K562 (cell line): Measurements from ENCODE around the gene PHF20. TPM values are rescaled to one million over a fixed set of nuclear protein-coding genes. Genes with fewer than 3 reads are reported as not detected.

Experiments used
- BACH1 ChIP-seq: fragments of 200-800 bp; sonication (Bioruptor generic); IDR thresholded peaks from 2 replicates; pipeline ENCODE4 v1.6.1; 2016; ENCODE audit warnings: missing genetic modification characterization, missing compliant biosample characterization
- CBFA2T3 ChIP-seq: fragments of 450-650 bp; IDR thresholded peaks from 2 replicates; pipeline ENCODE4 v1.6.1; 2017
- CBX8 ChIP-seq: fragments of 200-600 bp; sonication (generic); IDR thresholded peaks from 2 replicates; pipeline ENCODE4 v1.6.1; 2012; ENCODE audit warnings: borderline replicate concordance, mixed run types, low read depth, mild to moderate bottlenecking, moderate library complexity, mixed read lengths, low read length, control low read depth, inconsistent platforms; ENCODE audit not compliant: poor library complexity, severe bottlenecking; ENCODE audit errors: extremely low read depth
- CHD1 ChIP-seq: fragments of 200-600 bp; sonication (generic); IDR thresholded peaks from one replicate; pipeline ENCODE4 v1.6.1; 2012; ENCODE audit warnings: mild to moderate bottlenecking, moderate library complexity, low read length, inconsistent platforms
- DMBX1 ChIP-seq: fragments of 250-450 bp; sonication (Bioruptor Pico); IDR thresholded peaks from 2 replicates; pipeline ENCODE4 v1.8.0; 2022; ENCODE audit warnings: inconsistent platforms, mild to moderate bottlenecking, moderate library complexity, borderline replicate concordance
- ESRRA ChIP-seq: fragments of 450-650 bp; IDR thresholded peaks from 2 replicates; pipeline ENCODE4 v1.6.1; 2014; ENCODE audit warnings: low read depth, mild to moderate bottlenecking, moderate library complexity, borderline replicate concordance
- GABPB2 ChIP-seq: fragments of 250-450 bp; sonication (Bioruptor Pico); conservative IDR thresholded peaks from 2 replicates; pipeline ENCODE4 v1.5.1; 2021; ENCODE audit warnings: mild to moderate bottlenecking
- GATAD2B ChIP-seq: fragments of 450-650 bp; IDR thresholded peaks from 2 replicates; pipeline ENCODE4 v1.6.1; 2017; ENCODE audit warnings: mild to moderate bottlenecking, borderline replicate concordance
- MAX ChIP-seq: sonication (generic); formaldehyde crosslinking; IDR thresholded peaks from 2 replicates; pipeline ENCODE4 v1.9.0; 2022; ENCODE audit warnings: mild to moderate bottlenecking, missing genetic modification reagents
- NFE2L1 ChIP-seq: fragments of 450-650 bp; IDR thresholded peaks from 2 replicates; pipeline ENCODE4 v1.6.1; 2016; ENCODE audit warnings: missing genetic modification characterization, low read depth, mild to moderate bottlenecking, missing compliant biosample characterization, moderate library complexity, borderline replicate concordance
- NR2F6 ChIP-seq: fragments of 450-650 bp; formaldehyde crosslinking; IDR thresholded peaks from 2 replicates; pipeline ENCODE4 v1.4.0; 2020; ENCODE audit warnings: mild to moderate bottlenecking
- RERE ChIP-seq: sonication (generic); formaldehyde crosslinking; IDR thresholded peaks from 2 replicates; pipeline ENCODE4 v1.8.0; 2023; ENCODE audit warnings: missing genetic modification reagents, mild to moderate bottlenecking, borderline replicate concordance
- SLC30A9 ChIP-seq: fragments of 250-450 bp; sonication (Bioruptor Pico); IDR thresholded peaks from 2 replicates; pipeline ENCODE4 v1.8.0; 2022; ENCODE audit warnings: mild to moderate bottlenecking, moderate library complexity
- SOX6 ChIP-seq: fragments of 450-650 bp; IDR thresholded peaks from 2 replicates; pipeline ENCODE4 v1.6.1; 2014; ENCODE audit warnings: mild to moderate bottlenecking
- TEAD4 ChIP-seq, 2 experiments: sonication (generic) in 1 of 2; formaldehyde crosslinking in 1 of 2; IDR thresholded peaks; 2 replicates each; pipeline versions ENCODE4 v1.6.1 to v1.8.0; 2012 to 2022; ENCODE audit warnings: borderline replicate concordance in 1 of 2, inconsistent platforms in 1 of 2, low read length in 1 of 2, mild to moderate bottlenecking in 1 of 2, missing genetic modification reagents in 1 of 2
- TFE3 ChIP-seq: fragments of 450-650 bp; formaldehyde crosslinking; IDR thresholded peaks from 2 replicates; pipeline ENCODE4 v1.4.0; 2020; ENCODE audit warnings: mild to moderate bottlenecking, mixed read lengths
- ZHX1 ChIP-seq: fragments of 150-350 bp; conservative IDR thresholded peaks from 2 replicates; pipeline ENCODE4 v1.6.1; 2014; ENCODE audit warnings: low read length
- polyA plus RNA-seq, 8 experiments: library from polyadenylated mRNA; depleted of rRNA in 4 of 8; stranded (reverse) in 5 of 8; unstranded in 3 of 8; fragments of >200 nt; fragmentation: Nextera tagmentation in 2 of 8; fragmentation: Illumina TruSeq in 1 of 8; extraction: Ambion mirVana in 2 of 8; extraction: Trizol in 1 of 8; gene quantifications; 2 replicates each; pipeline versions ENCODE4 v1.2.1 to v1.2.3, GENCODE V29; 2011 to 2014; ENCODE audit warnings: inconsistent platforms in 1 of 8, missing spikeins in 1 of 8
- total RNA-seq, 7 experiments: library from RNA; depleted of rRNA in 6 of 7; stranded (reverse); fragments of >200 nt in 6 of 7; fragmentation: Illumina TruSeq in 2 of 7; extraction: Trizol in 2 of 7; gene quantifications; 2 replicates each; pipeline versions ENCODE4 v1.2.1 to v1.2.3, GENCODE V29; 2011 to 2021; ENCODE audit warnings: low replicate concordance in 1 of 7

PHF20 gene
- total and polyA plus RNA-seq, 9 of the 15 experiments (the other 6 are each of a cell fraction or from before 2014, with no cell fraction given) = 49.9 to 196 (median 70.7) TPM

GRCh38 chr20:35903843-35904242 is 132.0 kb downstream of the PHF20 start (continued):
- TF ChIP-seq RERE (no peak), BACH1 (tag) (no peak), CBX8 (no peak), TFE3 (no peak), CHD1 (no peak), NFE2L1 (no peak), ZHX1 (no peak), NR2F6 (no peak), MAX (CRISPR knock-in tag) (no peak), CBFA2T3 (peak; percentile 48), TEAD4 (IDR thresholded peaks at IDR 0.05; ENCODE audit: low read length) (peak; percentile 66), TEAD4 (CRISPR knock-in tag; IDR thresholded peaks at IDR 0.05; ENCODE audit: borderline replicate concordance) (no peak), ESRRA (peak; percentile 26; the same call in 1 of the 2 replicates), SLC30A9 (CRISPR knock-in tag) (no peak), DMBX1 (CRISPR knock-in tag) (no peak), SOX6 (peak; percentile 68), GABPB2 (CRISPR knock-in tag) (no peak), GATAD2B (no peak)
